A549 (cell line): Measurements from ENCODE around the gene CERS6. TPM values are rescaled to one million over a fixed set of nuclear protein-coding genes. Genes with fewer than 3 reads are reported as not detected.
"Not testable (repeated sequence)": the region's sequence is repeated elsewhere in the genome, so short reads cannot be mapped to it uniquely, and the experiment has no call there.

Experiments
- ATAC-seq, 2 experiments: fragments of 200-7000 bp in 1 of 2; fragments of >200 bp in 1 of 2; cut with Nextera tagmentation in 1 of 2; cut with Tn5 transposase in 1 of 2; 3 replicates each; pipeline versions ENCODE4 v1.8.0 to v1.9.1; 2018 to 2020; ENCODE audit warnings: mild to moderate bottlenecking in 1 of 2, moderate library complexity in 1 of 2
- CTCF ChIA-PET: fragments of 300-600 bp; sonication (Branson Sonifier 250); formaldehyde crosslinking; extraction: SDS; loops from one replicate; lab custom pipeline; 2021; ENCODE audit warnings: antibody characterized with exemption, inconsistent platforms; lab: Yijun Ruan, JAX
- POLR2A ChIA-PET: fragments of 350-600 bp; formaldehyde crosslinking; extraction: SDS; loops from one replicate; lab custom pipeline; 2021; ENCODE audit warnings: antibody characterized with exemption, inconsistent platforms; lab: Yijun Ruan, JAX
- DNase-seq, 2 experiments: peaks; one replicate each; pipeline versions ENCODE4 v3.0.0 to v3.0.0-alpha.2; 2011 to 2016; ENCODE audit warnings: low read depth in 1 of 2, low spot score in 1 of 2
- FAIRE-seq: peaks from 2 replicates; lab custom pipeline; 2011; peaks lifted over from hg19 to GRCh38; lab: Jason Lieb, UNC
- H3K27ac ChIP-seq, 2 experiments: fragments of >200 bp; sonication (Bioruptor Twin); formaldehyde crosslinking; 3 replicates each; pipeline ENCODE4 v1.5.1; 2016 to 2017
- H3K4me1 ChIP-seq: fragments of >200 bp; sonication (Bioruptor Twin); formaldehyde crosslinking; 3 replicates; pipeline ENCODE4 v1.6.1; 2016
- H3K4me2 ChIP-seq: fragments of >200 bp; sonication (Bioruptor Twin); formaldehyde crosslinking; 3 replicates; pipeline ENCODE4 v1.6.1; 2016
- H3K4me3 ChIP-seq: fragments of >200 bp; sonication (Bioruptor Twin); formaldehyde crosslinking; 3 replicates; pipeline ENCODE4 v1.5.1; 2016
- H3K9me3 ChIP-seq: fragments of >200 bp; sonication (Bioruptor Twin); formaldehyde crosslinking; 3 replicates; pipeline ENCODE4 v1.6.1; 2016
- BHLHE40 ChIP-seq: IDR thresholded peaks from 2 replicates; pipeline ENCODE4 v1.6.1; 2012; ENCODE audit warnings: low read depth, low read length, inconsistent platforms
- EHF ChIP-seq: fragments of 250-450 bp; sonication (Bioruptor Pico); IDR thresholded peaks from 2 replicates; pipeline ENCODE4 v1.5.0; 2020; ENCODE audit warnings: mild to moderate bottlenecking
- ELK1 ChIP-seq: fragments of 150-350 bp; IDR thresholded peaks from 2 replicates; pipeline ENCODE4 v1.6.1; 2014; ENCODE audit warnings: low read depth, mild to moderate bottlenecking, low read length
- HEYL ChIP-seq: fragments of 250-450 bp; sonication (Bioruptor Pico); IDR thresholded peaks from 2 replicates; pipeline ENCODE4 v1.8.0; 2021; ENCODE audit warnings: mild to moderate bottlenecking, moderate library complexity
- HOXB5 ChIP-seq: fragments of 250-450 bp; sonication (Bioruptor Pico); IDR thresholded peaks from 2 replicates; pipeline ENCODE4 v1.5.0; 2020; ENCODE audit warnings: mild to moderate bottlenecking, moderate library complexity
- JUNB ChIP-seq: fragments of >200 bp; sonication (Bioruptor Twin); formaldehyde crosslinking; IDR thresholded peaks from 2 replicates; pipeline ENCODE4 v1.6.1; 2016
- KDM5A ChIP-seq: fragments of 200-600 bp; sonication (generic); IDR thresholded peaks from 2 replicates; pipeline ENCODE4 v1.6.1; 2016; ENCODE audit warnings: antibody characterized with exemption, mild to moderate bottlenecking
- MAX ChIP-seq: IDR thresholded peaks from 2 replicates; pipeline ENCODE4 v1.6.1; 2012
- MAZ ChIP-seq: fragments of 150-350 bp; IDR thresholded peaks from 2 replicates; pipeline ENCODE4 v1.6.1; 2014; ENCODE audit warnings: antibody characterized with exemption, low read depth, low read length, borderline replicate concordance
- PHF8 ChIP-seq: fragments of 200-600 bp; sonication (generic); IDR thresholded peaks from 2 replicates; pipeline ENCODE4 v1.6.1; 2016; ENCODE audit warnings: low read depth, mild to moderate bottlenecking, antibody characterized with exemption, moderate library complexity, borderline replicate concordance
- RAD21 ChIP-seq, 2 experiments: fragments of >200 bp in 1 of 2; sonication (Bioruptor Twin) in 1 of 2; formaldehyde crosslinking in 1 of 2; IDR thresholded peaks in 1 of 2; conservative IDR thresholded peaks in 1 of 2; 2 replicates in 1 of 2; 3 replicates in 1 of 2; pipeline ENCODE4 v1.6.1; 2012 to 2018; ENCODE audit warnings: inconsistent platforms in 1 of 2
- REST ChIP-seq: fragments of 200-600 bp; sonication (generic); IDR thresholded peaks from 2 replicates; pipeline ENCODE4 v1.6.1; 2016; ENCODE audit warnings: antibody characterized with exemption, mild to moderate bottlenecking, moderate library complexity
- RFX5 ChIP-seq: fragments of 450-650 bp; IDR thresholded peaks from 2 replicates; pipeline ENCODE4 v1.7.1; 2014; ENCODE audit warnings: antibody characterized with exemption, mild to moderate bottlenecking, moderate library complexity
- SREBF2 ChIP-seq: fragments of 450-650 bp; IDR thresholded peaks from 2 replicates; pipeline ENCODE4 v1.6.1; 2014; ENCODE audit warnings: mild to moderate bottlenecking, moderate library complexity
- ZNF302 ChIP-seq: fragments of 250-450 bp; sonication (Bioruptor Pico); IDR thresholded peaks from 2 replicates; pipeline ENCODE4 v1.9.0; 2021; ENCODE audit warnings: inconsistent platforms, mild to moderate bottlenecking, moderate library complexity
- WGBS: methylation state at CpG from one replicate; pipeline ENCODE4 v1.1.6; 2017; ENCODE audit errors: missing lambda C conversion rate; 5-methylcytosine and 5-hydroxymethylcytosine counted together
- polyA plus RNA-seq, 4 experiments: library from polyadenylated mRNA; depleted of rRNA in 3 of 4; stranded (reverse); fragments of >200 nt; fragmentation: RNase III in 1 of 4; extraction: RNeasy Plus Mini Kit Qiagen cat#74134 plus additional on column Dnase treatment in 1 of 4; gene quantifications; 2 replicates in 3 of 4; 3 replicates in 1 of 4; pipeline ENCODE4 v1.2.3, GENCODE V29; 2011 to 2017
- TF ChIP-seq, protein P1 (sequence below): fragments of >200 bp; sonication (Bioruptor Twin); formaldehyde crosslinking; IDR thresholded peaks from 3 replicates; pipeline ENCODE4 v1.5.1; 2016

Gene CERS6
- polyA plus RNA-seq, 2 of the 4 experiments (the other 2 are of a cell fraction) = 12.0 to 16.9 TPM

DNA sequence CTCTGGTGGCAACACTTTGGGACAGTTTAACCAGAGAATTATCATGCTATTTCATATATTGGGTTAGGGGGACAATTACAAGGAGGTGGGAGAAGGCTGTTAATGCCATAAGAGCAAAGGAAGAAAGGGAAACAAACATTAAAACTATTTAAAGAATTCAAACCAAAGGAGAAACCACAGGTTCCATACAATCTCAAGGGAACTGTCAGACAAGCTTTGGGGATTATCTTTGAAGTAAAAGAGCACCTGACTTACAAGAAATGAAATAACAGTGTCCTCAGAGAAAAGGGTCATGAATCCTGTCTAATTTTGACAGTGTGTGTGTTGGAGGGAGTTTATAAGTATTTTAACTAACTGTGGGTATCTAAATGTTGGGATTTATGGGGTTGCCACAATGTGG, 44.4 kb downstream of the CERS6 start:
- no peak for TF ChIP-seq JUNB
- DNase-seq (no peak), ATAC-seq (no peak), FAIRE-seq (no peak)
- Histone ChIP-seq H3K4me2 (no peak overlapping the region), H3K4me1 (0 out of 3 replicates have a peak, but pooled peaks cover 1% of the 10 kb centered on the region), H3K27ac (no peak overlapping the region), H3K4me3 (no peak overlapping the region), H3K9me3 (no peaks in the 10 kb centered on the region)
- POLR2A ChIA-PET = no interaction called here
- CTCF ChIA-PET = no interaction called here

GRCh38 chr2:168501466-168502065, 45.5 kb downstream of the CERS6 start:
- Histone ChIP-seq H3K4me3 (no peak overlapping the region), H3K4me2 (no peak overlapping the region), H3K27ac (no peak overlapping the region), H3K9me3 (no peaks in the 10 kb centered on the region), H3K4me1 (no peaks in the 10 kb centered on the region)
- DNase-seq (no peak), FAIRE-seq (no peak), ATAC-seq (no peak)
- TF ChIP-seq, protein P1, sequence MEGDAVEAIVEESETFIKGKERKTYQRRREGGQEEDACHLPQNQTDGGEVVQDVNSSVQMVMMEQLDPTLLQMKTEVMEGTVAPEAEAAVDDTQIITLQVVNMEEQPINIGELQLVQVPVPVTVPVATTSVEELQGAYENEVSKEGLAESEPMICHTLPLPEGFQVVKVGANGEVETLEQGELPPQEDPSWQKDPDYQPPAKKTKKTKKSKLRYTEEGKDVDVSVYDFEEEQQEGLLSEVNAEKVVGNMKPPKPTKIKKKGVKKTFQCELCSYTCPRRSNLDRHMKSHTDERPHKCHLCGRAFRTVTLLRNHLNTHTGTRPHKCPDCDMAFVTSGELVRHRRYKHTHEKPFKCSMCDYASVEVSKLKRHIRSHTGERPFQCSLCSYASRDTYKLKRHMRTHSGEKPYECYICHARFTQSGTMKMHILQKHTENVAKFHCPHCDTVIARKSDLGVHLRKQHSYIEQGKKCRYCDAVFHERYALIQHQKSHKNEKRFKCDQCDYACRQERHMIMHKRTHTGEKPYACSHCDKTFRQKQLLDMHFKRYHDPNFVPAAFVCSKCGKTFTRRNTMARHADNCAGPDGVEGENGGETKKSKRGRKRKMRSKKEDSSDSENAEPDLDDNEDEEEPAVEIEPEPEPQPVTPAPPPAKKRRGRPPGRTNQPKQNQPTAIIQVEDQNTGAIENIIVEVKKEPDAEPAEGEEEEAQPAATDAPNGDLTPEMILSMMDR = no peak
- TF ChIP-seq MAZ (no peak), PHF8 (no peak), MAX (no peak), EHF (CRISPR knock-in tag) (no peak), ZNF302 (CRISPR knock-in tag) (no peak), HOXB5 (CRISPR knock-in tag) (no peak), RAD21 (conservative IDR thresholded peaks at IDR 0.05 in 1 of 2, IDR thresholded peaks at IDR 0.05 in 1 of 2) (no peak)
- ChIA-PET POLR2A (no interaction called here), CTCF (no interaction called here)
- WGBS = 89% methylated on average over 4 of the region's 4 CpGs

GRCh38 chr2:168502852-168503251, 46.8 kb downstream of the CERS6 start:
- ATAC-seq, H3K9me3 ChIP-seq, H3K4me3 ChIP-seq, POLR2A ChIA-PET, DNase-seq, FAIRE-seq, H3K27ac ChIP-seq, H3K4me2 ChIP-seq, H3K4me1 ChIP-seq: not testable (repeated sequence)
- 98% methylated on average over 2 of the region's 2 CpGs for WGBS
- CTCF ChIA-PET = interaction anchor here (1.2 kb wide), 1 partner anchor 112 kb away, joined by 3 read pairs; no protein-coding TSS in a partner anchor

GRCh38 chr2:168503901-168504300, 47.8 kb downstream of the CERS6 start:
- ATAC-seq (no peak), DNase-seq (no peak), FAIRE-seq (no peak)
- Histone ChIP-seq H3K9me3 (no peaks in the 10 kb centered on the region), H3K27ac (no peak overlapping the region), H3K4me3 (no peak overlapping the region), H3K4me1 (no peaks in the 10 kb centered on the region), H3K4me2 (no peak overlapping the region)
- ChIA-PET POLR2A (no interaction called here), CTCF (interaction anchor here (1.1 to 1.2 kb wide), 2 partner anchors 13 to 111 kb away, joined by 3 read pairs; no protein-coding TSS in a partner anchor)
- WGBS = 93% methylated on average over 3 of the region's 3 CpGs
- no peak for TF ChIP-seq RFX5
- no peak for TF ChIP-seq SREBF2
- TF ChIP-seq MAZ = no peak
- no peak for TF ChIP-seq KDM5A
- no peak for TF ChIP-seq JUNB
- no peak for TF ChIP-seq HEYL (CRISPR knock-in tag)
- no peak for TF ChIP-seq HOXB5 (CRISPR knock-in tag)
- no peak for TF ChIP-seq BHLHE40
- no peak for TF ChIP-seq ELK1
- no peak for TF ChIP-seq REST
